Mammary epithelial cell (primary cell): ENCODE measurements around the gene DSCAM.

Source experiments
- EZH2 ChIP-seq: IDR thresholded peaks from 2 replicates; pipeline ENCODE4 v1.6.1; 2012; ENCODE audit warnings: low read length, inconsistent platforms, borderline replicate concordance
- TF ChIP-seq, protein P1 (sequence below), 2 donors: IDR thresholded peaks in 1 of 2; conservative IDR thresholded peaks in 1 of 2; 2 replicates each; pipeline ENCODE4 v1.5.1; 2011 to 2012; ENCODE audit warnings: inconsistent platforms in 2 of 2, low read length in 2 of 2, mild to moderate bottlenecking in 2 of 2, control low read depth in 1 of 2, low read depth in 1 of 2; ENCODE audit not compliant: insufficient read depth in 1 of 2; ENCODE audit errors: extremely low read depth in 1 of 2

DNA sequence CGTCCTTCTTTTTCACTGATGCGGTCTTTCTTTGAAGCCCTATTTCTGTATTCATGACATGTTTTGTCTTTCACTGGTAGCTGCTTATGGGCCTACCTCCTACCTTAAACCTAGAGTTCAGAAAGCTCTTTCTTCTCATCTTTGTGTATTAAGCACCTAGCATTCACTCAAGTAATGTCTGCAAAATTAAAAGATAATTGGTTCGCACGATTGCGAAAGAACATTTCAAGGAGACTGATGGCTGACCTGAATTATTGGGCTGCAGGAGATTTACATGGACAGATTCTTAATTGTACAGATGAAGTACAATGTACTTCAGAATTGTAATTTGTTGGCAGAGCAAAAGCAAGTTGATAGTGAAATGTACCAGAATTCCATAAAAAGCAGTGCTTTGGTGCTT lies 773.3 kb downstream of the DSCAM start:
- TF ChIP-seq, protein P1, sequence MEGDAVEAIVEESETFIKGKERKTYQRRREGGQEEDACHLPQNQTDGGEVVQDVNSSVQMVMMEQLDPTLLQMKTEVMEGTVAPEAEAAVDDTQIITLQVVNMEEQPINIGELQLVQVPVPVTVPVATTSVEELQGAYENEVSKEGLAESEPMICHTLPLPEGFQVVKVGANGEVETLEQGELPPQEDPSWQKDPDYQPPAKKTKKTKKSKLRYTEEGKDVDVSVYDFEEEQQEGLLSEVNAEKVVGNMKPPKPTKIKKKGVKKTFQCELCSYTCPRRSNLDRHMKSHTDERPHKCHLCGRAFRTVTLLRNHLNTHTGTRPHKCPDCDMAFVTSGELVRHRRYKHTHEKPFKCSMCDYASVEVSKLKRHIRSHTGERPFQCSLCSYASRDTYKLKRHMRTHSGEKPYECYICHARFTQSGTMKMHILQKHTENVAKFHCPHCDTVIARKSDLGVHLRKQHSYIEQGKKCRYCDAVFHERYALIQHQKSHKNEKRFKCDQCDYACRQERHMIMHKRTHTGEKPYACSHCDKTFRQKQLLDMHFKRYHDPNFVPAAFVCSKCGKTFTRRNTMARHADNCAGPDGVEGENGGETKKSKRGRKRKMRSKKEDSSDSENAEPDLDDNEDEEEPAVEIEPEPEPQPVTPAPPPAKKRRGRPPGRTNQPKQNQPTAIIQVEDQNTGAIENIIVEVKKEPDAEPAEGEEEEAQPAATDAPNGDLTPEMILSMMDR (conservative IDR thresholded peaks at IDR 0.05 in 1 of 2, IDR thresholded peaks at IDR 0.05 in 1 of 2; ENCODE audit: extremely low read depth in 1 of 2, insufficient read depth in 1 of 2, low read depth in 1 of 2, low read length in 2 of 2) = no peak
- TF ChIP-seq EZH2 = no peak
